Measurements from ENCODE around the gene DIRAS3.
"Not testable (repeated sequence)": the region's sequence is repeated elsewhere in the genome, so short reads cannot be mapped to it uniquely, and the experiment has no call there.

DIRAS3 gene

GRCh38 chr1:68049941-68050878 is at the start of gene DIRAS3:
Gene DIRAS3, minus strand, starts transcription at chr1:68050627. Its CDS starts 3,330 bp downstream, at chr1:68047297.
- no peak for DNase-seq

GRCh38 chr1:68093737-68094136 is 43.3 kb upstream of the DIRAS3 start:
- DNase-seq: no peak

- DNase-seq: no peak
Observed at GRCh38 chr1:68087184-68087583, 36.8 kb upstream of the DIRAS3 start.

GRCh38 chr1:68085752-68086151 is 35.3 kb upstream of the DIRAS3 start:
- DNase-seq: no peak

GRCh38 chr1:68083686-68084085 is 33.3 kb upstream of the DIRAS3 start:
- DNase-seq: no peak

GRCh38 chr1:68081775-68082283 is 31.4 kb upstream of the DIRAS3 start:
- no peak for DNase-seq

DNA sequence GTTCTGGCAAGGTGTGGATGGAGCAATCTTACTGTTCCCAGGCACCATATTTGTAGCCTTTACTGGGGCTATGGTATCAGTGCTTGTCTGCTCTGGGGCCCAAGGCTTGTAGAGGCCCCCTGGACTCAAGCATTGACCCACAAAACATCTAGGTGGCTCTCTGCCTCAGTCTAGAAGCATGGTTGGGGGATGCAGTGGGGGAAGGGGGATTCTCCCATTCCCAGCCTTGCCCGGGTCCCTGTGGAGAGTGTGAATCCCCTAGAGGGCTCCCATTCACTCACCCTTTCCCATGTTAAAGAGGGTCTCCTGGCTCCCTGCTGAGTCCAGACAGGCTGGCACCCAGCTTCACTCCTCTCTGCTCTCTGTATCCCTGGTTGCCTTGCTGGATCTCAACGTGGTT is 28.2 kb upstream of the DIRAS3 start:
- no peak for DNase-seq

GRCh38 chr1:68074472-68074871 is 24.0 kb upstream of the DIRAS3 start:
- DNase-seq: no peak

DNA sequence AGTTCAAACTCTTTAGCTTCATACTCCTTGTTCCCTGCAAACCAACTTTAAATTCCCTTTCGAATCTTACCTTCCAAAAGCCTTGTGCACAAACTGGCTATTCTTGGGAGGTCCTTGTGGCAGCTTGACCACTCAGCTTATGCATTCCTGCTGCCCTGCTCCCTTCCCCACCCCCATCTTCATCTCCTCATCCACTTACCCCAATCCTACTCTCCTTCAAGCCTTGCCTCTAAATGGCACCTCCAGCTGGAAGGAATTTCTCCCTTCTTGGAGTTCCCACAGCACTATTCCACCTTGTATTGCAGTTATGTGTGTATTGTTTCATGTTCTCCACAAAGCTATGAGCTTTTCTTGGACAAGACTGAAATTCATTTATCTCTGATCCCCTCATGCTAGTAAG is 15.3 kb upstream of the DIRAS3 start:
- no peak for DNase-seq

- DNase-seq: not testable (repeated sequence)
Observed at GRCh38 chr1:68058053-68058452, 7.6 kb upstream of the DIRAS3 start.

DNA sequence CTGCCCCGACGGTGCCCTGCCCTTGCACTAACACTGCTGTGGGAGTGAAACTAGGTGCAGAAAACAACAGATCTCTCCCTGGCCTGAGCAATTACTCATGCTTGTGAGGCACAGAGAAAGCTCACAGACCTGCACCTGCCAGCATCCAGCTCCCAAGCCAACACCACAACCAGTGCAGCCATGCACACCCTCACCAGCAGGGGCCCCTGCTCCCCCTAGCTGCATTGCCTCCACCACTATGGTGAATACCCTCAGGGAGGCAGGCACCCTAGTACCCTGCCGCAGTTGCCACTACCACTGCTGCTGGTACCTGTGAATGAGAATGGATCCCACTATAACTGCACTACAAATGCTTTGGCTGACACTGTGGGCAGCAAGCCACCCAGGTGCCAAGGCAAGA is 7.1 kb upstream of the DIRAS3 start:
- no peak for DNase-seq

- DNase-seq: no peak
Observed at GRCh38 chr1:68057050-68057449, 6.6 kb upstream of the DIRAS3 start.

GRCh38 chr1:68051475-68051874 is 1.0 kb upstream of the DIRAS3 start:
- no peak for DNase-seq

DNA sequence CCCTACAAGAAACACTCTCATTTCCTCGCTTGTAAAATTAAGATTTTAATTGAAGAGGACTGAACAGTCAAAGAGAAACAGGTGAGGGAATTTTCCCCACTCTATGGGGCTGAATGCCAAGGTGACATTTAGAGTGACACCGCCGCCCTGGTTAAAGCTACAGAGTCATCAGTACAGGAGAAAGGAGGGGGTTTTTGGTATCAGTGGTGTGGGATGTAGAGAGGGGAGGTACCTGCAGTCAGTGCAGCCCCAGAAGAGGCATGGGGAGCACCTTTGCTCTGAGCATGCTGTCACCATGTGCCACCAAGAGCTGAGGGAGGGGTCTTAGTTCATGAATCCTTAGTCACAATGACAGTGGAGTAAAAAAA is 2.8 kb downstream of the DIRAS3 start:
- DNase-seq: no peak

DNA sequence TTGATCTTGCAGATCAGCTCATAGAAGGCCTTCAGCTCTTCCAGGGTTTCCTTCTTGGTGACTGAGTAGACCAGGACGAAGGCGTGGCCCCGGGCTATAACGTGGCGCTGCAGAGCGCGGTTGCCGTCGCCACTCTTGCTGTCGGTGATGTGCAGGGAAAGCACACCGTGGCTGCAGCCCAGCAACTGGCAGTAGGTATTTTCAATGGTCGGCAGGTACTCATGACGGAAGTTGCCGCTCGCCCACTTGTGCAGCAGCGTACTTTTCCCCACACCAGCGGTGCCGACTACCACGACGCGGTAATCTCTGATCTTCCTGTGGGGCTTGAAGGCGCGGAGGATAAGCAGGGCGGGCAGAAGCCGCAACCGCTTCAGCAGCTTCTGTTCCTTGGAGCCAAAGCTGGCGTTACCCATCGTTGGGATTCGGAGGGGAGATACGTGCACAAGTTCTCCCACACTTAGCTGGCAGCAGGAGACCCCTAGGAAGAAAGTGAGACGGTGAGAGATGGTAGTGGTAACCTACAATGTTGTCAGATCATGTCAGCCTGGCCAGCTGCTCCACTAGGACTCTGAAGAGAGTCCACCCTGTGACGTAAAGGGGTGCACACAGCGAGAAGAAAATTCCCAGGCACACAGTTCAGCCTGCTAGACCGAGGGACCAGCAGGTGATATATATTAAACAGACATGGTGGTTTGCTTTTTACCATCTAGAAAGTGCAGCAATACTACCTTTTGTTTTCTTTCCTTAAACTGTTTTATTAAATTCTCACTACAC is 3.4 kb downstream of the DIRAS3 start:
- DNase-seq: no peak

DNA sequence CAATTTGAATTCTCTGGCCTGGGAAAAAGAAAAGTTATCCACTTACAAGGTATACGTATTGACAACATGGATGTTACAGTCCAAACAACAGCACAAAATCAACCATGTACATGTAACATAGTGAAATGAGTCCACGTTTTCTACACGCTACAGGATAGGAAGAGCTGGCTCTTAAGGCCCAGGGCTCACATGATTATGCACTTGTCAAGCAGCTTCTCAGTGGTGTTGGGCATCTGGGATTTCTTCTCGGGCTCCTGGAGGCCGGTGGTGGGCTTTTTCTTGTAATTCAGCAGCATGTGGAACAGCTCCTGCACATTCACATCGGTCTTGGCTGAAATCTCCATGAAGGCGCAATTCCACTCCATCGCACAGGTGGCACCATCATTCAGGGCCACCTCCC is 4.0 kb downstream of the DIRAS3 start:
- DNase-seq: no peak

DNA sequence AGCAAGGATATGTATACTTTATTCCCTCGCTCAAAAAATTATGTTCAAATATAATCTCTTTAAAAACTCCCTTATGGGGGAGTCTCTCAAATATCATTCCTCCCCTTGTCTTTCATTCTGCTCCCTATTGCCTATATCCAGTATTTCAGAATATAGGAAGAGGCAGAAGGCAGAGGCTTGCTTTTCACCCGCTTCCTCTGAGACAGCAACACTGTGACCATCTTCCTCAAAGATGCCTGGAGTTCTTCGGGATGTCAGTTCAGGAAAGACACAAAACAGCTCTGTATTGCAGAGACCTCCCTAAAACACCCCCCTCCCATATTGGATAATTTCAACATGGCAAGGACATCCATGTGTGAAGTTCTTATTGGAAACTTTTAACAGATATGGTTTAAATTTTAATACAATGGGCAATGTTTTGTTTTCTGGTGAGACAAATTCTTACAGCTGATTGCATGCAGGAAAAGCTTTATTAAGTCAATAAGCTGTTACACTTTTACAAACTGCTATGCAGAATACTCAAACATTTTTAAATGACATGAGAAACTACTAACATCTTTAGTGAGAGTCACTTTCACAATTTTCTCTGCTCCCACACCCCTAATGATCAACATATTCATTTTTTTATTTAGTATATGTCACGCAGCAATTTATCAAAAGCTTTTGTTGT is 4.8 kb downstream of the DIRAS3 start:
- DNase-seq: no peak

DNA sequence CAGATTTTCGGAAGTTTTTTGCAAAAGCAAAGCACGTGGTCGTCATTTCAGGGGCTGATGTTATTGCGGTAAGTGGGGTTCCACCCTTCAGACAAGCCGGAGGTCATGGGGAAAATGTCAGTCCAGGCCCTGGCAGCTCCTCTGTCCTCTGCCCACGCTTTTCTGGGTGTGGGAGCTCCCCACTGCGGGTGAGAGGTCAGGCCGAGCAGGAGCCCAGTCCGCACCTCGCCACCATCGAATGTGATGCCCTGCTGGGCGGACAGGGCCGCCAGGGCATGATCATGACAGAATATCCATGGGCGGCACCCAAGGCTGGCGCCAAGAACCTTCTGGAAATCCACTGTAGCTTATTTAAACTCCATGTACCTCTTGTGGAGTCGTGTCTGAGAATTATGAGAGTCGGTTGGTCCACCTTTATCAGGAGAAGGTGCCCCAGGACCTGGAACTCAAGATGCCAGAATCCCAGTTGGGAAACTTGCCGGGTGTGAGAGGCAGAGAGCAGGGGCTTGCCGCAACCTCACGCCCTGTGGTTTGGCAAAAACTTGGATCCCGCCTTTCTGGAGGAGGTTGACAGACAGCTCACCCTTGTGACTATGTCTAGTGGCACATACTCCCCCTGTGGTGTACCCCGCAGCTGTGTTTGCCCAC is 6.9 kb downstream of the DIRAS3 start:
- DNase-seq: no peak

DNA sequence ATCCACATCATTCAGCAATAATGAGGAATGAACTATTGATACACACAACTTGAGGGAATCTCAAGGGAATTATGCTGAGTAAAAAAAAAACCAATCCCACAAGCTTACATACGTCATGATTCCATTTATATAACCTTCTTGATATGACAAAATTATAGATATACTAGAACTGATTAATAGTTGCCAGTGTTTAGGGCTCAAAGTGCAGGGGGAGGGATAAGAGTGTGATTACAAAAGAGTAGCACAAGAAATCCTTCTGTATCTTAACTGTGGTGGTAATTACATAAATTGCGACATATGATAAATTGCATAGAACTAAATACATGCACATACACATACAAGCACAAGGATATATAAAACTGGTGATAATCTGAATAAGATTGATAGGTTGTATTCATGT is 13.5 kb downstream of the DIRAS3 start:
- no peak for DNase-seq

- DNase-seq: no peak
Observed at GRCh38 chr1:68029444-68029843, 21.0 kb downstream of the DIRAS3 start.

- no peak for DNase-seq
Observed at GRCh38 chr1:68028566-68028965, 21.9 kb downstream of the DIRAS3 start.

- DNase-seq: no peak
Observed at GRCh38 chr1:68024635-68025338, 25.6 kb downstream of the DIRAS3 start.

All from activated CD4-positive, alpha-beta T cell treated with anti-CD3 and anti-CD28 coated beads, Interleukin-10, Interleukin-2, amounts not matched to agents 100 ng/mL and 50 ng/mL, durations not matched to agents 16 hours and 8 hours (primary cell).